ENCODE measurements around the gene COX5A.
"Not testable (repeated sequence)": the region's sequence is repeated elsewhere in the genome, so short reads cannot be mapped to it uniquely, and the experiment has no call there.

COX5A gene

DNA sequence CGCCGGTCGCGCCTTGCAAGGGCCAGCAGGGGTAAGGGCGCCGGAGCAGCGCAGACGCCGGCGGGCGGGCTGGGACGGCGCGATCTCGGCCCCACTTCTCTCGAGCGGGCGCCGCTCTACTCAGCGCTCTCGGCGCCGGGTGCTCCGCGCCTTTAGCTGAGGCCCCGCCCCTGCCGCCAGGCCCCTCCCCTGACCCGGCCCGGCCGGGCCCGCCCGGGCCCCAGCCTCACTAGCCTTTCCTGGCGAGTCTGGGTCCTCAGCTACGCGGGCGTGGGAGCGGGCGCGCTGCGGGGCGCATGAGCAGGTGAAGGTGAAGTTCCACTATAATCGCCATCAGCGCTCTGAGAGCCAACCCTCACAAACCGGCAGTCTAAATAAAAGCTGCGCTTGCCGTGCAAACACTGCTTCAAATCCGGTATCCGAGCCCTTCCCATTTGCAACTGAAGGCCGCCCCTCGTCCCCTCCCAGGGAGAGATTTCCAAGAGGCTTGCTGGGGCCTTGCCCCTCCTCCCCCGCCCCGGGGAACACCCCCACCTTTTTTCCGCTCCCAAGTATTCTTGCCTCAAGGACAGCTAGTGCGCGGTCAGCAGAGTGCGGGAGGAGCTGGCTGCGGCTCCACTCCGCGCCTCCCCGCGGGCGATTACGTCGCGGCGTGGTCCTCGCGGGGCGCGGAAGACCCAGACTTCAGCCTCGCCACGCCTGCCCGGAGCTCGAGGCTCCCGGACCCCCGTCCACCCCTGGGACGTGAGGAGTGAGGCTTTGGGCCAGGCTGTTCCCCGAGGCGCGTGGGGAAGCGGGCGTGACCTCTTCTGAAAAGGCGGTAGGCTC lies 19.0 kb upstream of the COX5A start, which contains the start of gene RPP25:
Gene RPP25 (minus strand): TSS at position 125 of the 828 bp plus-strand sequence. CDS start 189 bp downstream, outside the sequence.
- H3K4me3 ChIP-seq: peak within 1 kb of the TSS; percentile 39 to 64 (median 58)
- peak within 1 kb of the TSS; percentile 26 to 84 (median 65) for H3K27ac ChIP-seq

DNA sequence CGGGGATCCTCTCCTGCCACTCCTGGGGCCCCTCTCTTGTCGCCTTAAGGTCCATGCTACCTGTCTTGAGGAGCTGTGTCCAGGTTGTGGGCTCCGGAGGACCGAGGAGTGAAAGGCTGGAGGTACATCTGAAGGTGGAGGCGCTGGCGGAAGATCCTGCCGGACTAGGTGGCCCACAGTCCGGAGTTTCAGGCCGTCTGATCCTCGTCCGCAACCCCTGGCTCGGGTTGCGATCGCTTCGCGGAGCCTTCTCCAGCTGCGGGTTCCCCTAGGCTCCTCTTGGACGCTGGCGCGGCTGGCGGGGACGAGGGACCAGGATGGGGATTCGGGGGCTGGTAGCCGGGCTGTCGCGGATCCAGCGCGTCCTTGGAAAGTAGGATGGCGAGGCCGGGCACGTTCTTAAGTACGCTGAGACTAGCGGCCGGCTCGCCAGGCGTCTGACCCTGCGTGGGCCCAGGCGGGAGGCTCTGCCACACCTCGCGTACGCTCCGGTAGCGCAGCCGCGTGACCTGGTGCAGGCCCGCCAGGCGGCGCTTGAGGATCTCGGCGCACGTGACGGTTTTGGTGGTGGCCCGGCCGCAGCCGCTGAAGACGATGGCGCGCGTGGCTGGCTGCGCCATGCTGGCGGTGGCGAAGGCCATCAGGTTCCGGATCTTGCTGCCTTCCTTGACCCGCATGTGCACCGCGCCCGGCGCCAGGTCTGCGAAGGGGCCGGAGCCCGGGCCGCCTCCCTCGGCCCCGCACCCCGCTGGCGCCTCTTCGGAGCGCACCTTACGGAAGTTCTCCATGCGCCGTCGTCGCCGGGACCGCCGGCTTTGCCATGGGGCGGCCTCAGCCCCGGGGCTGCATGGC lies 18.1 kb upstream of the COX5A start:
- Histone ChIP-seq H3K27ac (peak overlapping the region; percentile 25 to 84 (median 65)), H3K4me3 (peak overlapping the region; percentile 39 to 64 (median 58))

DNA sequence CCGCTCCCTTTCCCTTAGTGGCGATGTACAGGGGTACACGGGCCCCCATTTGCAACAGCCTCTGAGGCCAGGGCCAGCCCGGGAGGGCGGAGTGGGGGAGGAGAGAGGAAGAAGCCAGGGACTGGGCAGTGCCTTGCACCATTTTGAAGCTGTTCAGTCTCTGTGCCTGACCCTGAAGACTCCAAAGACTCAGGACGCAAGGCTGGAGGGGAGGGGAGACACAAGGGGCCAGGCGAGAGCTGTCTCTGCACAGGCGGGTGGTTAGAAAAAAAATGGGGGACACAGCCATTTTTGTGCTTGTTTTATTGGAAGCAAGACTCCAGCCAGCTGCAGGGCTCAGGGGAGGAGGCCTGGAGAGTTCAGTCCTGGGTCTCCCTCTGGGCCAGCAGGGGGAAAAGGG lies 17.1 kb upstream of the COX5A start:
- Histone ChIP-seq H3K4me3 (peak overlapping the region in 1 of 7 experiments; percentile 50), H3K27ac (no peak overlapping the region)

DNA sequence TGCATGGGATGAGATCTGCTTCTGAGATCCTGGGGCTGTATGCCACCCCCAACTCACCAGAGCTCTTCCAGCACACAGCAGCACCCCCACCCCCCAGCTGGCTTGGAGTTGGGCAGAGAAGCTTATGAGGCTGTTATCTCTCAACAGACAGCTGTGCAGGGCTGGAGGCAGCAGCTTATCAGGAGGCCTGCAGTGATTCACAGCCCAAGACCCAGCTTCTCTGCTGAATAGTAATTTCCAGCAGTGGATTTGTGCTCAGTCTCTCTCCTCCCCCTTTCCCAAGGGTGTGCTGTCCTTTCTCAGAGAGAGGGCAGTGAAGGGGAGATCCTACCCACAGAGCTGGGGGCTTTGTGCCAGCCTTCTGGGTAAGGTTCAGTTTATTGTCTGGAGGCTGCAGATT lies 16.6 kb upstream of the COX5A start:
- H3K27ac ChIP-seq: no peak overlapping the region
- no peak overlapping the region for H3K4me3 ChIP-seq

DNA sequence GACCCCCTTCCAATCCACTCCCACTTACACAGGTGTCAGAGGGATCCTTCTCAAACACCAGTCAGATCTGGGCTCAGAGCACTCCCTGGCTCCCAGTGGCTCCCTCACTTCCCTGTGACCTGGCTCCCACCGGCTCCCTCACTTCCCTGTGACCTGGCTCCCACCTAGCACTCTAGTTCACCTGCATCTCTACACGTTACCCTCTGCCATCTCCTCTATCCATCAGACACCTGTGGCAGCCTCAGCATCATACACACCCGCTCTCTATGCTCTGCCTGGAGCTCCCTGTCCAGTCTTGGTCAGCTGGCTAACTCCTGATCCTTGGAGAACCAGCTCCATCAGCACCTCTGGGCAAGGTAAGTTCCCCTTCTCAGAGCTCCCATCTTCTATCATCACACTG lies 13.1 kb upstream of the COX5A start:
- no peak overlapping the region for H3K27ac ChIP-seq

DNA sequence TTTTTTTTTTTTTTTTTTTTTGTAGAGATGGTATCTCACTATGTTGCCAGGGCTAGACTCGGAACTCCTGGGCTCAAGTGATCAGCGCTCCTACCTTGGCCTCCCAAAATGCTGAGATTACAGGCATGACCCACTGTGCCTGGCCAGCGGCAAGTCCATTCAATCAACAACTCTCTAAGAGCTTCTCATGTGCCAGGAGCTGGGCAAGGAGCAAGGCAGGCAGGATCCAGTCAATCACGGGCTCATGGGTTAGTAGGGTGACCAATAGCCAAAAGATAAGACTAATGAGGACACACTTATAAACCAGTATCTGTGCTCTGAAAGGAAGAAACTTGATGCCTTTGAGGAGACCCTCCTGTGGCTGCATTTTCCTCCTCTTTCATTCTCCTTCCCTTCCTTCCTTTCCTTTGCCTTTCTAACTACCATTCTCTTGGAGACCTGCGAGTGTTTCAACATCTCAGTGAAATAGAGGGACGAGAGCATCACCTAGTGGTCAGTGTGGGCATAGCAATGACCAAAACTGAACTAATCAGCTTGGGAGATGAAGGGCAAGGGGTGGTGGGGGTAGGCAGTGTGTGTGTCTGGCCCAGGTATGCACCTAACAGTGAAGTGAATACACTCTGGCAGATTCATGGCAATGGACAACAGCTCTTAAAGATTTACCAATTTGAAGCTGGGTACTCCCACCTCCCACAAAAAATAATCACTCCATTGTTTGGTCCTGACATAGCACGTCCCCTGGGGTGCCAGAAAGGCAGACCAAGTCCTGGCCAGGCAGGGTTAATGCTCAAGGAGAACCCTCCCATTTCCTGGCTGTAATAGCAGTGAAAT lies 12.4 kb upstream of the COX5A start:
- Histone ChIP-seq H3K4me3 (no peak overlapping the region), H3K27ac (peak overlapping the region in 1 of 21 experiments; percentile 1)

More for the DNA sequence above, 13.1 kb upstream of the COX5A start:
- H3K4me3 ChIP-seq: no peak overlapping the region

DNA sequence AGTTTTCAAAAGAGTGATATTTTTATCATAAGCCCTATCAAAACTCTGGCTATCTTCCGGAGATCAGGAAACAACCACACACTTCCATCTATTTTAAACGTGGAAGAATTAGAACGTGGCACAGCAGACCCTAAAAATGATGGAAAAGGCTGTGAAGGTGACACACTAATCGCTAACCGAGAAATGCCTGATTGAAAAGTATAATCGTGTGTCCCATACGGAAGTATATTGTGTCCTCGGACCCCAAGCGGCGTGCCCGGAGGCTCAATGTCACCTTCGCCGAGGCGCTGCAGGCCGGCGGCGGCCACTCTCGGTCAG lies 642 bp downstream of the COX5A start:
- peak overlapping the region; percentile 70 to 100 (median 80) for H3K4me3 ChIP-seq
- H3K27ac ChIP-seq: peak overlapping the region; percentile 75 to 98 (median 94)

DNA sequence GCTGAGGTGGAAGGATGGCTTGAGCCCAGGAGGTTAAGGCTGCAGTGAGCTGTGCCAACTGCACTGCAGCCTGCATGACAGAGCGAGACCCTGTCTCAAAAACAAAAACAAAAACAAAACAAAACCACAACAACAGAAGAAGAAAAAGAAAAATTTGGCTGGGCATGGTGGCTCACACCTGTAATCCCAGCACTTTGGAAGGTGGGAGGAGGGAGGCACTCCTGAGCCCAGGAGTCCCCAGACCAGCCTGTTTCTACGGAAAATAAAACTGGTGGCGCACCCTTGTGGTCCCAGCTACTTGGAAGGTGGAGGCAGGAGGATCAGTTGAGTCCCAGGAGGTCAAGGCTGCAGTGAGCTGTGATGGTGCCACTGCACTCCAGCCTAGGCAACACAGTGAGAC lies 2.7 kb downstream of the COX5A start:
- not testable (repeated sequence) for H3K4me3 ChIP-seq
- H3K27ac ChIP-seq: peak overlapping the region in 1 of 21 experiments; percentile 17

DNA sequence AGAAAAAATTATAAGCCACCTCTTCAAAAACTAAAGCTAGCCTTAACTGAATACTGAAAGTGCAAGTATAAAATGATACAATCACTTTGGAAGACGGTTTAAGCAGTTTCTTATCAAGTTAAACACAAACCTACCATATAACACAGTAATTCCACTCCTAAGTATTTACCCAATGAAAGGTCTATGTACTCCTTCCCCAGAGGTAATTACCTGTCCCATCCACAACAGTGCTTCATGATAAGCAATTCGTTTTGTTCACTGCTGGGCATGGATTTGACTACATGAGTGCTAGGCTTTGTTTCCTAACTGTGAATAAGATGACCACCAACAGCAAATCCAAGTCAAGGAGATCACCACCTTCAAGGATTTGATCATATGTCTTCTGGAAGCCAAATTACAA lies 4.3 kb downstream of the COX5A start:
- H3K4me3 ChIP-seq: no peak overlapping the region
- H3K27ac ChIP-seq: no peak overlapping the region

DNA sequence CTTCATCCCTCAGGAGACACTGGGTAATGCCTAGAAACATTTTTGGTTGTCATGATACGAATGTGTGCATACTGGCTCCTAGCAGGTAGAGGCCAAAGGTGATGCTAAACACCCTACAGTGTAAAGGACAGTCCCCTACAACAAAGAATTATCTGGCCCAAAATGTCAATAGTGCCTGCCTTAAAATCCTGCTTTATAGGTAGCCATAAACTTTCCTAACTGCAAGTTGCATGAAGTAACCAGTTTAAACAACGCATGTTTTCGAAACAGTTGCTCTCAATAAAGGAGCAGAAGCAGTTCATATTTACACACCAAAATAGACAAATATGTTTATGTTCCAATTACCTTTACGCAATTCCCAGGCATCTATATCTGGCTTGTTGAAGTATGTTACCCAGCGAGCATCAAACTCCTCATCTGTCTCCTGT lies 9.1 kb downstream of the COX5A start:
- no peak overlapping the region for H3K27ac ChIP-seq

DNA sequence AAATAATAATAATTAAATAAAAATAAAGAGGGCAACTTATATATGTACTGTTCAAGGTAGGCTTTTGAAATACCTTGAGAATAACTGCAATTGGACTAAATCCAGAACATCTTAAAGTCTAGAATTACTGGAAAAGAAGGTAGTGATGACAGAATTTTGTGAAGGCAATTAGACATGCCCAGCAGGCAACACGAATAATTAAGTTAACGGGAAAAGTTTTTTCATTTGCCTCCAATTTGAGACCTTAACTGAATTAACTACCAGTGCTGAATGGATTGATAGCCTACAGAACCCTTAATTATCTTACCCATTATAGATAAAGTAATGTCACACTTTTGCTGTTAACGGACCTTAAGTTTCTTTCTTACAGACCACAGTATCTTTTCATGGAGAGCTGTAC lies 13.3 kb downstream of the COX5A start:
- no peak overlapping the region for H3K4me3 ChIP-seq
- no peak overlapping the region for H3K27ac ChIP-seq

More for the DNA sequence above, 9.1 kb downstream of the COX5A start:
- no peak overlapping the region for H3K4me3 ChIP-seq

DNA sequence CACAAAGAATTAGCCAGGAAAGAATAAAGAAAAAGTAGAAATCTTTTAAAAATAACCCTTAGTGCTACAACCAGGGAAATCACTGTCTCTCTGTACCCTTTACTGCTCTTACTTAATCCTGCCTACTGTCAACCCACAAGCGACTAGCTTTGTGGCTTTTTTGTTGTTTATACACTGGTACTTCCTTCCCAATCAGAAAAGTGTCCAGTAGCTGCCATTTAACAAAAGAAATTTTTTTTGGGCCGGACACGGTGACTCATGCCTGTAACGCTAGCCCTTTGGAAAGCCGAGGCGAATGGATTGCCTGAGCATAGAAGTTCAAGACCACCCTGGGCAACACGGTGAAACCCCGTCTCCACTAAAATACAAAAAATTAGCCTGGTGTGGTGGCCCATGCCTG lies 17.4 kb downstream of the COX5A start:
- Histone ChIP-seq H3K4me3 (no peak overlapping the region), H3K27ac (no peak overlapping the region)

DNA sequence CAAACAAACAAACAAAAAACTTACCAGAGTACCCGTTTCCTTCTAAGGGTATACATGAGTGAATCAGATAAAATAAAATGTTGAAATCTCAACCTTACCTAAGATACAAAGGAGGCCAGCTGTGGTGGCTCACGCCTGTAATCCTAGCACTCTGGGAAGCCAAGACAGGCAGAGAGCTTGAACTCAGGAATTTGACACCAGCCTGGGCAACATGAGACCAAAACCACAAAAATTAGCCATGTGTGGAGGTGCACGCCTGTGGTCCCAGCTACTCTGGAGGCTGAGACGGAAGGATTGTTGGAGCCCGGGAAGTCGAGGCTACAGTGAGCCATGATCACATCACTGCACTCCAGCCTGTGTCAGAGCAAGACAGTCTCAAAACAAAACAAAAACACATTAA lies 20.2 kb downstream of the COX5A start:
- H3K4me3 ChIP-seq: no peak overlapping the region
- H3K27ac ChIP-seq: no peak overlapping the region

DNA sequence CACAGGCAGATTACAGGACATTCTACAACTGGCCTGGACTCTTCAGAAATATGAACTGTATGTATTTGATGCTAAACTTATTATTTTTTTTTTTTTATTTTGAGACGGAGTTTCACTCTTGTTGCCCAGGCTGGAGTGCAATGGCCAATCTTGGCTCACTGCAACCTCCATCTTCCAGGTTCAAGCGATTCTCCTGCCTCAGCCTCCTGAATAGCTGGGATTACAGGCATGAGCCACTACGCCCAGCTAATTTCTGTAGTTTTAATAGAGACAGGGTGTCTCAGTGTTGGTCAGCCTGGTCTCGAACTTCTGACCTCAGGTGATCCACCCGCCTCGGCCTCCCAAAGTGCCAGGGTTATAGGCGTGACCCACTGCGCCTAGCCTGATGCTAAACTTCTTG lies 24.1 kb downstream of the COX5A start:
- H3K4me3 ChIP-seq, H3K27ac ChIP-seq: not testable (repeated sequence)

DNA sequence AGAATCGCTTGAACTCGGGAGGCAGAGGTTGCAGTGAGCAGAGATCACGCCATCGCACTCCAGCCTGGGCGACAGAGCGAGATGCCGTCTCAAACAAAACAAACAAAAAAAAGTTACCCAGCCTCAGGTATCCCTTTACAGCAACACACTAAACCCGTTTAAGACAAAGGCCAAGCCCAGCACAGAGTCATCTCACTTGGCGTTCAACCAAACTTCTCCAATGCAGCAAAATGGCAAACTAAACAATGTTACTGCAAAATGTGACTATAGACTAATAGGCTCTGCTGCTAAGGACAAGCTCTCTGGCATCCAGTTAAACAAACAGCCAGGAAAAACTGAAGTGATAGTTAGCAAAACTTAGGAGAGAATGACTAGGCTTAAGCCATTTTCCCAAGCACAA lies 24.8 kb downstream of the COX5A start:
- no peak overlapping the region for H3K4me3 ChIP-seq
- H3K27ac ChIP-seq: no peak overlapping the region

DNA sequence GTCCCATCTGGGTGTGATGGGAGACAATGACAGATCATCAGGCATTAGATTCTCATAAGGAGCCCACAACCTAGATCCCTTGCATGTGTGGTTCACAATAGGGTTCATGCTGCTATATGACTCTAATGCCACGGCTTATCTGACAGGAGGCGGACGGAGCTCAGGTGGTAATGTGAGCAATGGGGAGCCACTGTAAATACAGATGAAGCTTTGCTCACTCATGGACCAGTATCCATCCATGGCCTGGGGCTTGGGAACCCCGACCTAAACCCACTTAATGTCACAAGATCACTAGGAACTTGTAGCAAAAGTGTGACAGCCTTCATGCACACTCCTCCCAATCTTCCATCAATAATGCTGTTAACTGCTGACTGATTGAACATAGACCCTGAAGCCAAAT lies 29.2 kb downstream of the COX5A start:
- Histone ChIP-seq H3K4me3 (no peak overlapping the region), H3K27ac (no peak overlapping the region)

DNA sequence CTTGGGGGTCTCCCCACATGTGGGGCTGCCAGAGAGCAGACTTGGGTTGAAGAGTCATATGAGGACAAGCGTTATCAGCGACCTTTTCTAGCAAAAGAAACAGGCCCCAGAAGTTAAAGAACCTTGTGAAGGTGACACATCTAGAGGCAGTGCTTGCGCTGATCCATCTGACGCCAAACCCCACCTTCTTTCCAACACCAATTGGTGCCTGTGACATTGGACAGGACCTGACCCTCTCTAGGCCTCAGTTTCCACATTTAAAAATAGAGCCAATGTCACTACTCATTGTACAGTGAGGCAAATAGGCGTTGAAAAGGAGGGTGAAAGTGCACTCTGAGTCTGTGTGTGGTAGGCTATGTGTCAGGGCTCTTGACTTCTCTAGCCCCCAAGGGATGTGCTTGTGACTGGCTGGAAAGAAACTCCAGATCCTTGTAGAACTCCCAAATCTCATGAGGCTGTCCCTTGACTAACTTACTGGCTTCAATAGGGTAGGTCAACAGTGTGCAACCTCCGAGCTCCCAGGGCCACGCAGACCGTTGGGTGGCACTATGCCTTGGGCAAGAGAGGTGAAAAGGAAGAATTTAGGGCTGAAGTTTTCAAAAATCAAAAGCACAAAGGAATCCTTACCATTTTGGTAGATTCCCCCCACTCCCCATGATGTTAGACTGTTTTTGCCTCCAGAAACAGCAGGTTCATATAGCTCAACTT lies 30.6 kb downstream of the COX5A start:
- Histone ChIP-seq H3K4me3 (peak overlapping the region; percentile 64 to 94 (median 88)), H3K27ac (peak overlapping the region in 20 of 21 experiments; percentile 84 to 99 (median 96))

DNA sequence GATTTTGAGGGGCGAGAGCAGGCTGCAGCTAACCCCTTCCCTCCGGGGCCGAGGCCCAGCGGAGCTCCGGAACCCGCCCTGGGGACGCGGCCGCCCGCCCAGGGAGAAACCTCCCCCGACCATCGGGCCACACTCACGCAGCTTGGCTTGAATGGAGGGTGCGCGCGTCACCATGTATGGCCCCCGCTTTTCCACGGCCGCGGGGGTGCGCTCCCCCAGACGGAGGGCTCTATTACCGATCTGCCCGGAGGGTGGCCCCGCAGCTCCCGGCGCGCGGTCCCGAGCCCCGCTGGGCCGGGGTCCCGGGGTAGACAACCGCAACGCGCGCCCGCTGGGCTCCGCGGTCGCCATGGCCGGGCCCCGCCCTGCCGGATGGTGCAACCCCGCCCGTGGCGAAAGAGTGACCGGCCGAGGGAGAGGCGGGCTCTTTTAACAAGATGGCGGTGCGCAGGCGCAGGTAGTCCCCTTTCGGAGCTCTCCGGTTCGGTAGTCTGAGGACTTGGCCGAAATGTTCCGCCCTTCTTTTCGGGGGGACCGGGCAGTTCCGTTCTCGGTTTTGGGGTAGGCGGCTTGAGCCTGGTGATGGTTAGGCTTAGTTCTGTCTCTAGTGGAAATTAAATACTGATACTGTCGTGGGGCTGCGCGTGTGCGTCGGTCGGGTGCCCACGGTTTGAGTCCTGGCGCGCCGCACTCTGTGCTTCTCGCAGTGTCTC lies 31.3 kb downstream of the COX5A start, which contains the start of gene FAM219B:
Gene FAM219B (minus strand): TSS at position 402 of the 713 bp plus-strand sequence. CDS start 51 bp downstream, at position 351.
- Histone ChIP-seq H3K4me3 (peak within 1 kb of the TSS; percentile 64 to 94 (median 88)), H3K27ac (peak within 1 kb of the TSS; percentile 84 to 99 (median 96))

All from skin epidermis (tissue), 12 donors.